ENCODE results near the gene APBB2. TPM values are rescaled to one million over a fixed set of nuclear protein-coding genes. Genes with fewer than 3 reads are reported as not detected.

APBB2 gene
- total RNA-seq, 3 donors from 2014 or later (not counting 1 experiment from before 2014, with no cell fraction given), result 0.38 to 0.48 TPM; not detected in 1

GRCh38 chr4:40782876-40783275, 431.5 kb downstream of the APBB2 start:
- H3K9me3 ChIP-seq (ENCODE audit: control insufficient read depth, insufficient read depth, low read length), result no peaks in the 10 kb centered on the region
- H3K4me3 ChIP-seq (ENCODE audit: low read length), result no peak overlapping the region
- DNase-seq (no peak), ATAC-seq (no peak)
- no peaks in the 10 kb centered on the region for H3K9me3 Mint-ChIP-seq
- H3K36me3 ChIP-seq (ENCODE audit: control insufficient read depth, insufficient read depth, low read length), result no peaks in the 10 kb centered on the region
- H3K4me1 ChIP-seq (ENCODE audit: control insufficient read depth, insufficient read depth, low read length), result no peaks in the 10 kb centered on the region
- H3K4me1 Mint-ChIP-seq, result no peaks in the 10 kb centered on the region
- no peak overlapping the region for H3K27ac Mint-ChIP-seq
- no peaks in the 10 kb centered on the region for H3K27me3 ChIP-seq (ENCODE audit: control insufficient read depth, insufficient read depth, low read length)
- H3K4me3 Mint-ChIP-seq, result no peak overlapping the region
- WGBS (ENCODE audit: insufficient coverage), result 71% methylated on average over 1 of the region's 2 CpGs
- intact Hi-C loops (cut with micrococcal nuclease), result no loop called here
- no peak overlapping the region for H3K27ac ChIP-seq (ENCODE audit: low read length)
- no peaks in the 10 kb centered on the region for H3K27me3 Mint-ChIP-seq (ENCODE audit: low read depth in 2 of 2)
- no peaks in the 10 kb centered on the region for H3K36me3 Mint-ChIP-seq
- TF ChIP-seq, protein P1, sequence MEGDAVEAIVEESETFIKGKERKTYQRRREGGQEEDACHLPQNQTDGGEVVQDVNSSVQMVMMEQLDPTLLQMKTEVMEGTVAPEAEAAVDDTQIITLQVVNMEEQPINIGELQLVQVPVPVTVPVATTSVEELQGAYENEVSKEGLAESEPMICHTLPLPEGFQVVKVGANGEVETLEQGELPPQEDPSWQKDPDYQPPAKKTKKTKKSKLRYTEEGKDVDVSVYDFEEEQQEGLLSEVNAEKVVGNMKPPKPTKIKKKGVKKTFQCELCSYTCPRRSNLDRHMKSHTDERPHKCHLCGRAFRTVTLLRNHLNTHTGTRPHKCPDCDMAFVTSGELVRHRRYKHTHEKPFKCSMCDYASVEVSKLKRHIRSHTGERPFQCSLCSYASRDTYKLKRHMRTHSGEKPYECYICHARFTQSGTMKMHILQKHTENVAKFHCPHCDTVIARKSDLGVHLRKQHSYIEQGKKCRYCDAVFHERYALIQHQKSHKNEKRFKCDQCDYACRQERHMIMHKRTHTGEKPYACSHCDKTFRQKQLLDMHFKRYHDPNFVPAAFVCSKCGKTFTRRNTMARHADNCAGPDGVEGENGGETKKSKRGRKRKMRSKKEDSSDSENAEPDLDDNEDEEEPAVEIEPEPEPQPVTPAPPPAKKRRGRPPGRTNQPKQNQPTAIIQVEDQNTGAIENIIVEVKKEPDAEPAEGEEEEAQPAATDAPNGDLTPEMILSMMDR (IDR thresholded peaks at IDR 0.05), result no peak

DNA sequence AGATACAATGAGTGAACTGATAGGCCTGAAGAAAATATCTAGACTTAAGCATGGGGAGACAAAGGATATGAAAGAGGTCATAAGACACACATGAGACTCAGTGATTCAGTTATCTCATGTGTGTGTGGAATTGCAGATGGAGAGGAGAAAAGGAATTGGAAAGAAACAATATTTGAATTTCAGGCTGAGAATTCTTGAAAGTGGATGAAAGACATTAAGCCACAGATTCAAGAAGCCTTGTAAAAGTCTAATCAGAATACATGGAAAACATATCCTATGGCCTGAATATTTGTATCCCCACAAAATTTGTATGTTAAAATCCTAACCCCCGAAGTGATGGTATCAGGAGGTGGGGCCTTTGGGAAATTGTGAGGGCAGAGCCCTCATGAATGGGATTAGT, 436.3 kb downstream of the APBB2 start:
- Histone ChIP-seq H3K27ac (ENCODE audit: low read length) (no peak overlapping the region), H3K27me3 (ENCODE audit: control insufficient read depth, insufficient read depth, low read length) (no peaks in the 10 kb centered on the region), H3K36me3 (ENCODE audit: control insufficient read depth, insufficient read depth, low read length) (no peaks in the 10 kb centered on the region), H3K4me1 (ENCODE audit: control insufficient read depth, insufficient read depth, low read length) (no peaks in the 10 kb centered on the region), H3K9me3 (ENCODE audit: control insufficient read depth, insufficient read depth, low read length) (no peaks in the 10 kb centered on the region), H3K4me3 (ENCODE audit: low read length) (no peak overlapping the region)
- 100% methylated on average over 1 of the region's 1 CpG for WGBS (ENCODE audit: insufficient coverage)
- DNase-seq (no peak), ATAC-seq (no peak)
- H3K9me3 Mint-ChIP-seq, result no peaks in the 10 kb centered on the region
- H3K27ac Mint-ChIP-seq, result no peak overlapping the region
- no peaks in the 10 kb centered on the region for H3K4me1 Mint-ChIP-seq
- H3K4me3 Mint-ChIP-seq, result no peak overlapping the region
- TF ChIP-seq, protein P1 (IDR thresholded peaks at IDR 0.05), result no peak
- no peaks in the 10 kb centered on the region for H3K36me3 Mint-ChIP-seq
- peaks cover 0 to 3% of the 10 kb centered on the region in 2 donors for H3K27me3 Mint-ChIP-seq (ENCODE audit: low read depth in 2 of 2)
- intact Hi-C loops (cut with micrococcal nuclease), result no loop called here

DNA sequence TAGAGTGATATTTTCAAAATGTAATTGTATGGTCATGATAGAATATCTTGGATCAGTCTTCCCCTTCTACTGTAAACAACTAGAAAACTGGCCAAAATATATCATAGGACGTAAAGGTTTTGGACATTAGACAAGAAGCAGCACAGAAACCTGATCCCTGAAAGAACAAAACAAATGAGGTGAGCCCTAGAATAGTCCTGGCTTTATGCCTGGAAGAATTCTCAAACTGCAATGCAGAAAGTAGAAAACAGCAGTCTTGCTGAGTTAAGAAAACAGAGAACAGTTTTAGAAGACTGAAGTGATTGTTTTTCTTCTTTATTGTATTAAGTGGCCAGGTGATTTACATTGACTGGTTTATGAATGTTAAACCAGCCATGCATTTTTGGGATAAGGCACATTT, 445.1 kb downstream of the APBB2 start:
- Mint-ChIP-seq H3K36me3 (no peaks in the 10 kb centered on the region), H3K9me3 (no peaks in the 10 kb centered on the region), H3K27me3 (ENCODE audit: low read depth in 2 of 2) (peaks cover 0 to 7% of the 10 kb centered on the region in 2 donors), H3K4me1 (no peaks in the 10 kb centered on the region), H3K4me3 (no peak overlapping the region), H3K27ac (no peak overlapping the region)
- Histone ChIP-seq H3K27ac (ENCODE audit: low read length) (no peak overlapping the region), H3K4me3 (ENCODE audit: low read length) (no peak overlapping the region), H3K36me3 (ENCODE audit: control insufficient read depth, insufficient read depth, low read length) (no peaks in the 10 kb centered on the region), H3K9me3 (ENCODE audit: control insufficient read depth, insufficient read depth, low read length) (no peaks in the 10 kb centered on the region), H3K4me1 (ENCODE audit: control insufficient read depth, insufficient read depth, low read length) (no peaks in the 10 kb centered on the region), H3K27me3 (ENCODE audit: control insufficient read depth, insufficient read depth, low read length) (peaks cover 2% of the 10 kb centered on the region)
- TF ChIP-seq, protein P1 (IDR thresholded peaks at IDR 0.05), result no peak
- intact Hi-C loops (cut with micrococcal nuclease), result no loop called here
- DNase-seq (no peak), ATAC-seq (no peak)
- 93% methylated on average over 1 of the region's 1 CpG for WGBS (ENCODE audit: insufficient coverage)

DNA sequence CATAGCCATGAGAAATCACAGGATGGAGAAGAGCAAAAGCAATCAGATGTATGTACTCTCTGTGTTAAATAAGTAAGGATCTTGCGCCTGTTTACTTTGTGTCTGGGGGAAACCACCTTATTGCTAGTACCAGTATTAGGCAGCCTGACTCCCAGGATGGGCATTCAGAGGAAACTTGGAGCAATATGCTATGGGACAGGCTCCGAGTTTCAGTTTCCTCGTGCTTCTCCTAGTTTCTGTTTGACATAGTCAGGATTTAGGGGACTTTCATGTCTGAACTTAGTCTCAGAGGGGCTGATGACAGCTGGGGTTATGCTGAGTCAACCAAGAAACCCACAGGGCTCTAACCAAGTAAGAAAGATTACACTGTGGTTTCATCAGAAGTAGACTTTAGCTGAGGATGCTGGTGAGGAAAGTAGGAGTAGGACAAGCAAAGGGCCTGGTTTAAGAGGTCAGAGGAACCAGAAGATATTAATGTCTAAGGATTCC, 451.1 kb downstream of the APBB2 start:
- H3K27ac ChIP-seq (ENCODE audit: low read length), result no peak overlapping the region
- Mint-ChIP-seq H3K4me1 (peaks cover 0 to 5% of the 10 kb centered on the region in 2 donors), H3K27me3 (ENCODE audit: low read depth in 2 of 2) (no peaks in the 10 kb centered on the region), H3K9me3 (no peaks in the 10 kb centered on the region), H3K36me3 (no peaks in the 10 kb centered on the region), H3K4me3 (no peak overlapping the region), H3K27ac (no peak overlapping the region)
- ATAC-seq, result peak in 2 of 3 donors; percentile 48 to 50
- H3K4me1 ChIP-seq (ENCODE audit: control insufficient read depth, insufficient read depth, low read length), result no peaks in the 10 kb centered on the region
- WGBS (ENCODE audit: insufficient coverage), result 21% methylated on average over 3 of the region's 3 CpGs
- no peak overlapping the region for H3K4me3 ChIP-seq (ENCODE audit: low read length)
- no peaks in the 10 kb centered on the region for H3K9me3 ChIP-seq (ENCODE audit: control insufficient read depth, insufficient read depth, low read length)
- H3K27me3 ChIP-seq (ENCODE audit: control insufficient read depth, insufficient read depth, low read length), result no peaks in the 10 kb centered on the region
- TF ChIP-seq, protein P1 (IDR thresholded peaks at IDR 0.05), result no peak
- H3K36me3 ChIP-seq (ENCODE audit: control insufficient read depth, insufficient read depth, low read length), result no peaks in the 10 kb centered on the region
- intact Hi-C loops (cut with micrococcal nuclease), result no loop called here
- peak in 1 of 2 donors; percentile 8 for DNase-seq

Measured in natural killer cell (primary cell).